Prostate gland (tissue), 2 donors: ENCODE results near the gene KCTD18. TPM values are rescaled to one million over a fixed set of nuclear protein-coding genes. Genes with fewer than 3 reads are reported as not detected.

Experiments used
- DNase-seq: peaks from one replicate; pipeline ENCODE4 v3.0.0-alpha.2; 2019; ENCODE audit warnings: low spot score
- H3K27ac ChIP-seq, 2 donors: fragments of 200-600 bp; sonication (generic); 2 replicates each; pipeline ENCODE4 v1.5.1; 2017 to 2019
- H3K27me3 ChIP-seq: fragments of 200-600 bp; sonication (generic); replicated peaks from 2 replicates; pipeline ENCODE4 v1.5.1; 2019; ENCODE audit not compliant: insufficient read depth
- H3K36me3 ChIP-seq, 2 donors: fragments of 200-600 bp; sonication (generic); 1 replicate in 1 of 2; 2 replicates in 1 of 2; pipeline versions ENCODE4 v1.5.1 to v1.8.1; 2017 to 2019
- H3K4me1 ChIP-seq: fragments of 200-600 bp; sonication (generic); replicated peaks from 2 replicates; pipeline ENCODE4 v1.5.1; 2019
- H3K4me3 ChIP-seq, 2 donors: fragments of 200-600 bp; sonication (generic); 2 replicates each; pipeline ENCODE4 v1.5.1; 2017 to 2019
- H3K9me3 ChIP-seq: fragments of 200-600 bp; sonication (generic); 2 replicates; pipeline ENCODE4 v1.5.1; 2017
- CTCF ChIP-seq, 4 experiments: fragments of 200-600 bp in 2 of 4; fragments of 450-650 bp in 2 of 4; sonication (generic) in 2 of 4; IDR thresholded peaks; 1 replicate in 3 of 4; 2 replicates in 1 of 4; pipeline ENCODE4 v1.5.1; 2016 to 2019; ENCODE audit warnings: antibody characterized with exemption in 4 of 4, mild to moderate bottlenecking in 2 of 4, moderate library complexity in 2 of 4
- POLR2A ChIP-seq: fragments of 450-650 bp; IDR thresholded peaks from one replicate; pipeline ENCODE4 v1.6.1; 2016; ENCODE audit warnings: antibody characterized with exemption, mild to moderate bottlenecking
- POLR2AphosphoS5 ChIP-seq: sonication (generic); formaldehyde crosslinking; IDR thresholded peaks from one replicate; pipeline ENCODE4 v1.6.1; 2017; ENCODE audit warnings: antibody characterized with exemption
- WGBS: methylation state at CpG from one replicate; pipeline ENCODE4 v1.1.5; 2018; 5-methylcytosine and 5-hydroxymethylcytosine counted together
- intact Hi-C: fragments of 100-400 bp; cut with DNase I; formaldehyde crosslinking; loops from one replicate; pipeline ENCODE4 v1.14.2; 2022
- total RNA-seq, 2 donors: library from RNA; depleted of rRNA; stranded (reverse); fragments of >200 nt; gene quantifications; one replicate each; pipeline ENCODE4 v1.1.0, GENCODE V29; 2016

KCTD18 gene
- total RNA-seq, 2 donors from 2014 or later, result 21.1 to 38.2 TPM

- no peaks in the 10 kb centered on the region for H3K4me1 ChIP-seq
- no peaks in the 10 kb centered on the region for H3K36me3 ChIP-seq
- intact Hi-C loops, result no loop called here
- no peak for DNase-seq
- no peaks in the 10 kb centered on the region for H3K27me3 ChIP-seq
- H3K27ac ChIP-seq, result no peak overlapping the region
- no peak overlapping the region for H3K4me3 ChIP-seq
- TF ChIP-seq POLR2AphosphoS5 (no peak), POLR2A (no peak), CTCF (IDR thresholded peaks at IDR 0.05) (no peak)
- 95% methylated on average over 2 of the region's 2 CpGs for WGBS
- H3K9me3 ChIP-seq, result no peaks in the 10 kb centered on the region
Measured at GRCh38 chr2:200461846-200462710, 47.8 kb downstream of the KCTD18 start.

GRCh38 chr2:200459101-200459500 lies 50.8 kb downstream of the KCTD18 start:
- intact Hi-C loops, result no loop called here
- Histone ChIP-seq H3K4me1 (no peaks in the 10 kb centered on the region), H3K4me3 (no peak overlapping the region), H3K27me3 (no peaks in the 10 kb centered on the region), H3K9me3 (no peaks in the 10 kb centered on the region), H3K27ac (no peak overlapping the region), H3K36me3 (no peaks in the 10 kb centered on the region)
- 92% methylated on average over 3 of the region's 3 CpGs for WGBS
- DNase-seq, result no peak
- TF ChIP-seq CTCF (IDR thresholded peaks at IDR 0.05) (no peak), POLR2A (no peak), POLR2AphosphoS5 (no peak)

- TF ChIP-seq POLR2AphosphoS5 (no peak), POLR2A (no peak), CTCF (IDR thresholded peaks at IDR 0.05) (no peak)
- no peak overlapping the region for H3K4me3 ChIP-seq
- no peaks in the 10 kb centered on the region for H3K27me3 ChIP-seq
- 83% methylated on average over 2 of the region's 2 CpGs for WGBS
- intact Hi-C loops, result no loop called here
- DNase-seq, result no peak
- no peak overlapping the region for H3K27ac ChIP-seq
- no peaks in the 10 kb centered on the region for H3K4me1 ChIP-seq
- H3K9me3 ChIP-seq, result no peaks in the 10 kb centered on the region
- H3K36me3 ChIP-seq, result no peaks in the 10 kb centered on the region
Measured at GRCh38 chr2:200456567-200456966, 53.3 kb downstream of the KCTD18 start.

- Histone ChIP-seq H3K36me3 (no peaks in the 10 kb centered on the region), H3K4me1 (no peaks in the 10 kb centered on the region), H3K4me3 (no peak overlapping the region), H3K27ac (no peak overlapping the region), H3K9me3 (no peaks in the 10 kb centered on the region), H3K27me3 (no peaks in the 10 kb centered on the region)
- TF ChIP-seq CTCF (IDR thresholded peaks at IDR 0.05), result no peak
- TF ChIP-seq POLR2A, result no peak
- TF ChIP-seq POLR2AphosphoS5, result no peak
- no peak for DNase-seq
- intact Hi-C loops, result no loop called here
- WGBS, result 61% methylated on average over 4 of the region's 4 CpGs
Measured at GRCh38 chr2:200455958-200456421, 53.9 kb downstream of the KCTD18 start.
